ENCODE measurements around the gene CEP19.
"Not testable (repeated sequence)": the region's sequence is repeated elsewhere in the genome, so short reads cannot be mapped to it uniquely, and the experiment has no call there.

DNA sequence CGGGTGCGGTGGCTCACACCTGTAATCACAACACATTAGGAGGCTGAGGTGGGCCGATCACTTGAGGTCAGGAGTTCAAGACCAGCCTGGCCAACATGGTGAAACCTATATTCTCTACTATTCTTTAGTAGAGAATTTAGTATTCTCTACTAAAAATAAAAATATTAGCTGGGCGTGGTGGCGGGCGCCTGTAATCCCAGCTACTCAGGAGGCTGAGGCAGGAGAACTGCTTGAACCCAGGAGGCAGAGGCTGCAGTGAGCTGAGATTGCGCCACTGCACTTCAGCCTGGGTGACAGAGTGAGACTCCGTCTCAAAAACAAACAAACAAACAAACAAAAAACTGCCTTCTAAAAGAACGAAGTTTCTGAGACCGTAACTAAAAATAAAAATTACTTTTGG, 31.5 kb upstream of the CEP19 start:
- TF ChIP-seq, protein P1, sequence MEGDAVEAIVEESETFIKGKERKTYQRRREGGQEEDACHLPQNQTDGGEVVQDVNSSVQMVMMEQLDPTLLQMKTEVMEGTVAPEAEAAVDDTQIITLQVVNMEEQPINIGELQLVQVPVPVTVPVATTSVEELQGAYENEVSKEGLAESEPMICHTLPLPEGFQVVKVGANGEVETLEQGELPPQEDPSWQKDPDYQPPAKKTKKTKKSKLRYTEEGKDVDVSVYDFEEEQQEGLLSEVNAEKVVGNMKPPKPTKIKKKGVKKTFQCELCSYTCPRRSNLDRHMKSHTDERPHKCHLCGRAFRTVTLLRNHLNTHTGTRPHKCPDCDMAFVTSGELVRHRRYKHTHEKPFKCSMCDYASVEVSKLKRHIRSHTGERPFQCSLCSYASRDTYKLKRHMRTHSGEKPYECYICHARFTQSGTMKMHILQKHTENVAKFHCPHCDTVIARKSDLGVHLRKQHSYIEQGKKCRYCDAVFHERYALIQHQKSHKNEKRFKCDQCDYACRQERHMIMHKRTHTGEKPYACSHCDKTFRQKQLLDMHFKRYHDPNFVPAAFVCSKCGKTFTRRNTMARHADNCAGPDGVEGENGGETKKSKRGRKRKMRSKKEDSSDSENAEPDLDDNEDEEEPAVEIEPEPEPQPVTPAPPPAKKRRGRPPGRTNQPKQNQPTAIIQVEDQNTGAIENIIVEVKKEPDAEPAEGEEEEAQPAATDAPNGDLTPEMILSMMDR (optimal IDR thresholded peaks at IDR 0.05 in 1 of 3, IDR thresholded peaks at IDR 0.05 in 1 of 3, conservative IDR thresholded peaks at IDR 0.05 in 1 of 3; ENCODE audit: extremely low read depth in 1 of 3, insufficient read depth in 2 of 3, low read length in 3 of 3), result not testable (repeated sequence)
- TF ChIP-seq EZH2 (IDR thresholded peaks at IDR 0.05; ENCODE audit: low read length), result not testable (repeated sequence)

All from keratinocyte (primary cell).